ENCODE results near the gene VGLL3. TPM values are rescaled to one million over a fixed set of nuclear protein-coding genes. Genes with fewer than 3 reads are reported as not detected.

The VGLL3 gene
- total and polyA plus RNA-seq, 2 experiments from 2014 or later, result 0.06 to 0.29 TPM

- H3K4me3 ChIP-seq, result no peak overlapping the region
- H3K27me3 ChIP-seq, result no peaks in the 10 kb centered on the region
- H3K9me3 ChIP-seq (ENCODE audit: low read depth), result no peaks in the 10 kb centered on the region
- no peak for DNase-seq (ENCODE audit: low read depth in 1 of 2, low spot score in 1 of 2)
- H3K4me1 ChIP-seq (ENCODE audit: low read depth), result no peaks in the 10 kb centered on the region
- no peaks in the 10 kb centered on the region for H3K36me3 ChIP-seq
- no peak overlapping the region for H3K27ac ChIP-seq
- TF ChIP-seq CTCF (IDR thresholded peaks at IDR 0.05; ENCODE audit: low read depth, low read length), result no peak
These were observed 40.2 kb downstream of the VGLL3 start for GRCh38 chr3:86950717-86951116.

- H3K9me3 ChIP-seq (ENCODE audit: low read depth), result no peaks in the 10 kb centered on the region
- no peak for DNase-seq (ENCODE audit: low read depth in 1 of 2, low spot score in 1 of 2)
- H3K4me3 ChIP-seq, result no peak overlapping the region
- no peaks in the 10 kb centered on the region for H3K36me3 ChIP-seq
- no peaks in the 10 kb centered on the region for H3K4me1 ChIP-seq (ENCODE audit: low read depth)
- no peaks in the 10 kb centered on the region for H3K27me3 ChIP-seq
- TF ChIP-seq CTCF (IDR thresholded peaks at IDR 0.05; ENCODE audit: low read depth, low read length), result no peak
- H3K27ac ChIP-seq, result no peak overlapping the region
These were observed 41.1 kb downstream of the VGLL3 start for GRCh38 chr3:86949850-86950249.

- TF ChIP-seq CTCF (IDR thresholded peaks at IDR 0.05; ENCODE audit: low read depth, low read length), result no peak
- DNase-seq (ENCODE audit: low read depth in 1 of 2, low spot score in 1 of 2), result peak in 1 of 2 donors; percentile 61
- Histone ChIP-seq H3K4me3 (no peak overlapping the region), H3K9me3 (ENCODE audit: low read depth) (no peaks in the 10 kb centered on the region), H3K36me3 (no peaks in the 10 kb centered on the region), H3K4me1 (ENCODE audit: low read depth) (no peaks in the 10 kb centered on the region), H3K27me3 (no peaks in the 10 kb centered on the region), H3K27ac (no peak overlapping the region)
These were observed 42.1 kb downstream of the VGLL3 start for GRCh38 chr3:86948822-86949221.

- no peak for TF ChIP-seq CTCF (IDR thresholded peaks at IDR 0.05; ENCODE audit: low read depth, low read length)
- no peak overlapping the region for H3K27ac ChIP-seq
- no peaks in the 10 kb centered on the region for H3K4me1 ChIP-seq (ENCODE audit: low read depth)
- no peak overlapping the region for H3K4me3 ChIP-seq
- no peaks in the 10 kb centered on the region for H3K36me3 ChIP-seq
- no peaks in the 10 kb centered on the region for H3K9me3 ChIP-seq (ENCODE audit: low read depth)
- no peak for DNase-seq (ENCODE audit: low read depth in 1 of 2, low spot score in 1 of 2)
- H3K27me3 ChIP-seq, result no peaks in the 10 kb centered on the region
These were observed 48.7 kb downstream of the VGLL3 start for GRCh38 chr3:86942206-86942605.

GRCh38 chr3:86938416-86939105 lies 52.4 kb downstream of the VGLL3 start:
- no peaks in the 10 kb centered on the region for H3K27me3 ChIP-seq
- no peak overlapping the region for H3K27ac ChIP-seq
- H3K9me3 ChIP-seq (ENCODE audit: low read depth), result no peaks in the 10 kb centered on the region
- no peaks in the 10 kb centered on the region for H3K4me1 ChIP-seq (ENCODE audit: low read depth)
- H3K4me3 ChIP-seq, result no peak overlapping the region
- TF ChIP-seq CTCF (IDR thresholded peaks at IDR 0.05; ENCODE audit: low read depth, low read length), result no peak
- no peak for DNase-seq (ENCODE audit: low read depth in 1 of 2, low spot score in 1 of 2)
- no peaks in the 10 kb centered on the region for H3K36me3 ChIP-seq

All from cardiac muscle cell (in vitro differentiated cells and primary cell).